Effector CD8-positive, alpha-beta T cell (primary cell): ENCODE measurements around the gene KCTD5.
"Not testable (repeated sequence)": the region's sequence is repeated elsewhere in the genome, so short reads cannot be mapped to it uniquely, and the experiment has no call there.

ENCODE experiments used
- DNase-seq: peaks from one replicate; lab custom pipeline; 2025; lab: John Stamatoyannopoulos, UW

Gene KCTD5

GRCh38 chr16:2710021-2710710 lies 27.8 kb downstream of the KCTD5 start:
- DNase-seq = no peak

GRCh38 chr16:2710711-2711231 lies 28.4 kb downstream of the KCTD5 start:
- no peak for DNase-seq

GRCh38 chr16:2711370-2712062 lies 29.2 kb downstream of the KCTD5 start:
- DNase-seq = no peak

- no peak for DNase-seq
Measured at GRCh38 chr16:2712063-2712441, 29.7 kb downstream of the KCTD5 start.

DNA sequence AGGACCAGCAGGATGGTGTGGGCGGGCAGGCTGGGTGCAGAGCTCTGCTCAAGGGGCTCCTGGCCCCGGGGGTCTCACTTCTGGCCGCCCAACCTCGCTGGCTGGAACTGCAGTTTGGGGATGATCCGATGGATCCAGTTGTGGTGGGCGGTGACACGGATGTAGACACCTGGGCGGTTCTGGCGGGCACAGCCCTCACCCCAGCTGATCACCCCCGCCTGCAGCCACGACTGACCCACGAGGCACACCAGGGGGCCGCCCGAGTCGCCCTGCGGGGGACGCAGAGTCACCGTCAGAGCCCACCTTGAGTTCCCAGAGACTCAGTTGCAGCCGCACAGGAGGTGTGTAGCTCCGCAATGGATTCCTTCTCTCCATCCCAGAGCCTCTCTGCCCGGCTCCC lies 30.2 kb downstream of the KCTD5 start:
- no peak for DNase-seq

- no peak for DNase-seq
Measured at GRCh38 chr16:2713523-2713922, 31.2 kb downstream of the KCTD5 start.

DNA sequence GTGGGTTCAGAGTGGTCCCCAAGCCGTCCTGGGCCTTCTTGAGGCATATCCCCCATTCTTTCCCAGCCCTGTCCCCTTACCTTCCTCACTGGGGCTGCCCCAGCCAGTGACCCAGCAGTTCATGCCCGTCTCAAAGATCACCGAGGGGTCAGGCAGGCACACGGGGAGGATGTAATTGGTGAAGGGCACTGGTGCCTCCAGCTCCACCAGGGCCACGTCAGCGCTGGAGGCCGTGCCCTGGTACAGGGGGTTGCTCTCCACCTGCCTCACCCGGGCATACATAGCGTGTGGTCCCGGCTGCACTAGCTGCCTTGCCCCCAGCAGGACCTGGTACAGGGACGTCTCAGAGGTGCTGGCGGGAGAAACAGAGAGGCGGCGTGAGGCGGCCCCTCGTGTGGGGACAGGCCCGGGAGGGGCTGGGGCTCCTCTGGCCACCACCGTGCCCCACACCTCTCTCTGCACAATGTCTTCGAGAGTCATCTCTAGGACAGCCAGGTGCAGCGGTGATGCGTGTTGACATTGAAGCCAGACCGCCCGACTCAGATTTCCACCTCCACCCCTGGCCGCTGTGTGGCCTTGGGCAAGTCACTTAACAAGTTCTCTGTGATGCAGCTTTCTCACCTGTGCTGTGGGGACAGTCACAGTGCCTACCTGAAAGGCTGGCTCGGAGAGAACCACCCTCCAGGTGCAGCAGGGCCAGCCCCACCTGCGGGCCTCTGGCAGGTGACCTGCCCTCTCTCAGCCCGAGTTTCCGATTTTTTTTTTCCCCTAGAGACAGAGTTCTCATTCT lies 31.9 kb downstream of the KCTD5 start:
- DNase-seq = no peak

DNA sequence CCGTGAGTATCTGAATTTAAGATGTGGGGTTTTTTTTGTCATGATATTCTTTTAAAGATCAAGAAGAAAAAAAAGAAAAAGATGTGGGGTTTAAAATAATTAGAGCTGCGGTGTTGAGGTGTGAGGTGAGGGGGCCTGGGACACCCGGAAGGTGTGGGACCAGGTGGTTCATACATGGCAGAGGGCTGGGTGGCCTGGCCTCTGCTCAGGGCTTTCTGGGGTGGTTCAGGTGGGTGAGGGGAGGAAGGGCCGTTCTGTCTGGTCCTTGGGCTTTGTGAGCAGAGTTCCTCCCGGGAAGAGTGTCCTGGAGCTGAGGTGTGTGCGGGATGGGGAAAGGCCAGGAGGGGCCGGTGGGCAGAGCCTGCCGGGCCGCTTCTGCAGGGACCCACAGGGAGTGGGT lies 32.7 kb downstream of the KCTD5 start:
- no peak for DNase-seq

DNA sequence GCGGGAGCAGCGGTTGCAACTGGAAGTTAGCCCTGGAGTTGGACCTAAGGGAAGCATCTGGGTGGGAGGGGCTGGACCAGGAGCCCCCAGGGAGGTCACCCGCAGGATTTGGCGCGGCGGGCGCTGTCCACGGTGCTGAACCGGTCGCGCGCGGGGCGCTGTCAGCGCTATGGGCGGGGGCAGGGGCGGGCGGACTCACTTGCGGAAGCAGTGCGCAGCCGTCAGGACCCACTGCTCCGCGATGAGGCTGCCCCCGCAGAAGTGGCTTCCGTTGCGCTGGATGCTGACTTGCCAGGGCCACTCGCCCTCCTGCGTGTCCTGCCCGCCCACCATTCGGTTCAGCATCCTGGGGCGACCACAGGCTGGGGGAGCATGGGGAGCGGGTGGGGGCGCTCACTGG lies 33.2 kb downstream of the KCTD5 start:
- DNase-seq = peak; percentile 80

- DNase-seq = no peak
Measured at GRCh38 chr16:2715966-2716885, 33.9 kb downstream of the KCTD5 start.

- DNase-seq = no peak
Measured at GRCh38 chr16:2716948-2717347, 34.6 kb downstream of the KCTD5 start.

- DNase-seq = no peak
Measured at GRCh38 chr16:2717383-2718263, 35.3 kb downstream of the KCTD5 start.

- no peak for DNase-seq
Measured at GRCh38 chr16:2719328-2720063, 37.2 kb downstream of the KCTD5 start.

- no peak for DNase-seq
Measured at GRCh38 chr16:2720064-2720457, 37.7 kb downstream of the KCTD5 start, which contains the start of gene PRSS27. Gene PRSS27, minus strand, starts transcription at chr16:2720224. Its CDS starts 64 bp downstream, at chr16:2720160.

DNA sequence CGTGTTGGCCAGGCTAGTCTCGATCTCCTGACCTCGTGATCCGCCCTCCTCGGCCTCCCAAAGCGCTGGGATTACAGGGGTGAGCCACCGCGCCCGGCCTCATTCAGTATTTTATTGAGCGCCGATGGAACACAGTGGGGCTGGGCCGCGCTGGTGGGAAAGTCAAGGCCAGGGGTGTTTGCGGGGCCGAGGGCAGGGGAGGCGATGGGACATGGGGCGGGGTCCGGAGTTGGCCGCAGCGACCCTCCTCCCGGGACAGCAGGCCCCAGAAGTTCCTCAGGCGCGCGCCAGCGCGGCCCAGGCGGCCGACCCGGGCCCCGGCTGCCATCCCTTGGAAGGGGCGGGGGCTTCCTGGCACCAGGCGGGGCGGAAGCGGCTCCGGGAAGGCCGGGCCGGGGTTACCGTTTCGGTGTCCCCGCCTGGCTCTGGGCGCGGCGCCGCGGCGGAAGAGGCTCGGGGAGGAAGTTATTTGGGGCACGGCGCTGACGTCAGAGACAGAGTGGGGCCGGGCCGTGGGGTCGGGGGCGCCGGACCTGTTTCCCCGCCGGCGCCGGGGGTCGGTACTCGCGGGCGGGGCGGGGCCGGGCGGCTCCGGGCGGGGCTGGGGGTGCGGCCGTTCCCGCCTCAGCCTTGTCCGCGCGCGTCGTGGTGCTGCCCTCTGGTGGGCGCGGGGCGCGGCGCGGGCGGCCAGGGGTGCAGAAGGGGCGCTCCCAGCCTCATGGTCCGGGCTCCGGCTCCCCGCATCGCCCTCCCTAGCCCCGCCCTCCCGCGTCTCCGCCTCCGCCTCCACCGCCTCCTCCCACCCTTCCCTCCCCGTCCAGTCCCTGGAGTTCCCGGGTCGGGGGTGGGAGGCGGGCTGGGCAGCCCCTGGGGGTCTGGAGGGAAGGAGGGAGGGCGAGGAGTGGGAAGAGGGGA lies 38.7 kb downstream of the KCTD5 start:
- peak; percentile 83 for DNase-seq

DNA sequence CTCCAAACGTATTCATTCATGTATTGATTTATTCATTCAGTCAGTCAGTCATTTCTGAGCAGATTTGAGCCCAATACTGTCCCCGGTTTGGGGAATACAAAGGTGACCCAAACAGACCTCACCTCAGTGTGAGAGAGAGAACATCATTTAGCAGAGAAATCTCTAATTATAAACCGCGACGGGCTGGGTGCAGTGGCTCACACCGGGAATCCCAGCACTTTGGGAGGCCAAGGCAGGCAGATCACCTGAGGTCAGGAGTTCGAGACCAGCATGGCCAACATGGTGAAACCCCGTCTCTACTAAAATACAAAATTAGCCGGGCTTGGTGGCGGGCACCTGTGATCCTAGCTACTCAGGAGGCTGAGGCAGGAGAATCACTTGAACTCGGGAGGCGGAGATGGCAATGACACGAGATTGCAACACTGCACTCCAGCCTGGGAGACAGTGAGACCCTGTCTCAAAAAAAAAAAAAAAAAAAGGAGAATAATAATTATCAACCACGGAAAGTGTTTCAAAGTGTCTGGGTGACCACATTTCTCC lies 39.4 kb downstream of the KCTD5 start:
- DNase-seq = not testable (repeated sequence)

- no peak for DNase-seq
Measured at GRCh38 chr16:2724088-2724676, 41.9 kb downstream of the KCTD5 start.

DNA sequence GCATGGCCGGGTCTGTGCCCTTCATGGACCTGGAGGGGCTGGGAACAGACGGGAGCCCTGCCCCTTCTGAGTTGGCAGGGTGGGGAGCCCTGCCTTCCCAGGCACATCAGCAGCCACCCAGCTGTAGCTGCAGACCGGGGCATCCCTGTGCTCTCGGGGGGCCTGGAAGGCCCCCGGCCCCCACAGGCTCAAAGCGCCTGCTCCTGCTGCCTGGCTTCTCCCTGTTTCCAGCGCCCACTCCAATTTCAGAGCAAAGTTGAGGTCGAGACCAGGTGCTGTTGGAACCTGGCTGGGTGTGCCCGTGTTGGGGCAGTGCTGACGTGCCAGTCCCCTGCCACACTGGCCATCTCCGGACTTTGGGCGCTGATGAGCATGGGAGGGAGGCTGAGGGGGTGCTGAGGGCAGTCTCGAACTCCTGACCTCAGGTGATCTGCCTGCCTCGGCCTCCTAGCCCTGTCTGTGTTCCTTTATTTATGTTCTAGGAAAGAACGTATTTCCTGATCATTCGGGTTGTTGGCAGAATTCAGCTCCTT lies 42.6 kb downstream of the KCTD5 start:
- no peak for DNase-seq
